HEK293T (cell line): Measurements from ENCODE around the gene FADS3.

Experiments used
- BHLHE40 ChIP-seq: fragments of 450-650 bp; IDR thresholded peaks from 2 replicates; pipeline ENCODE4 v1.6.1; 2016; ENCODE audit warnings: mild to moderate bottlenecking, moderate library complexity, borderline replicate concordance
- ELF4 ChIP-seq: fragments of 450-650 bp; IDR thresholded peaks from 2 replicates; pipeline ENCODE4 v1.6.1; 2017; ENCODE audit warnings: antibody characterized with exemption
- FOXA1 ChIP-seq: fragments of 450-650 bp; IDR thresholded peaks from 2 replicates; pipeline ENCODE4 v1.6.1; 2016; ENCODE audit warnings: mild to moderate bottlenecking
- FOXK2 ChIP-seq: fragments of 450-650 bp; IDR thresholded peaks from 2 replicates; pipeline ENCODE4 v1.6.1; 2016; ENCODE audit warnings: mild to moderate bottlenecking
- FOXM1 ChIP-seq: fragments of 450-650 bp; IDR thresholded peaks from 2 replicates; pipeline ENCODE4 v1.6.1; 2017; ENCODE audit warnings: mild to moderate bottlenecking, borderline replicate concordance
- HDGF ChIP-seq: fragments of 450-650 bp; IDR thresholded peaks from 2 replicates; pipeline ENCODE4 v1.6.1; 2017; ENCODE audit warnings: antibody characterized with exemption, borderline replicate concordance
- L3MBTL2 ChIP-seq: fragments of 450-650 bp; conservative IDR thresholded peaks from 2 replicates; pipeline ENCODE4 v1.6.1; 2016; ENCODE audit warnings: mild to moderate bottlenecking
- LEF1 ChIP-seq: fragments of 450-650 bp; IDR thresholded peaks from 2 replicates; pipeline ENCODE4 v1.6.1; 2017; ENCODE audit warnings: mild to moderate bottlenecking, borderline replicate concordance
- NFRKB ChIP-seq: fragments of 450-650 bp; IDR thresholded peaks from 2 replicates; pipeline ENCODE4 v1.6.1; 2016; ENCODE audit warnings: mild to moderate bottlenecking, moderate library complexity
- SP1 ChIP-seq: fragments of 450-650 bp; IDR thresholded peaks from 2 replicates; pipeline ENCODE4 v1.6.1; 2017
- SUZ12 ChIP-seq: fragments of 450-650 bp; IDR thresholded peaks from 2 replicates; pipeline ENCODE4 v1.6.1; 2016; ENCODE audit warnings: mild to moderate bottlenecking
- TARDBP ChIP-seq: fragments of 450-650 bp; IDR thresholded peaks from 2 replicates; pipeline ENCODE4 v1.6.1; 2016
- TF ChIP-seq, protein P1 (sequence below): fragments of 450-650 bp; IDR thresholded peaks from 2 replicates; pipeline ENCODE4 v1.6.1; 2016

GRCh38 chr11:61855939-61856680, 35.2 kb downstream of the FADS3 start:
- TF ChIP-seq FOXK2 (no peak), SP1 (no peak), L3MBTL2 (no peak), TARDBP (no peak), ELF4 (no peak), FOXM1 (no peak), BHLHE40 (no peak), SUZ12 (no peak), FOXA1 (no peak), NFRKB (no peak), LEF1 (no peak), HDGF (no peak)
- TF ChIP-seq, protein P1, sequence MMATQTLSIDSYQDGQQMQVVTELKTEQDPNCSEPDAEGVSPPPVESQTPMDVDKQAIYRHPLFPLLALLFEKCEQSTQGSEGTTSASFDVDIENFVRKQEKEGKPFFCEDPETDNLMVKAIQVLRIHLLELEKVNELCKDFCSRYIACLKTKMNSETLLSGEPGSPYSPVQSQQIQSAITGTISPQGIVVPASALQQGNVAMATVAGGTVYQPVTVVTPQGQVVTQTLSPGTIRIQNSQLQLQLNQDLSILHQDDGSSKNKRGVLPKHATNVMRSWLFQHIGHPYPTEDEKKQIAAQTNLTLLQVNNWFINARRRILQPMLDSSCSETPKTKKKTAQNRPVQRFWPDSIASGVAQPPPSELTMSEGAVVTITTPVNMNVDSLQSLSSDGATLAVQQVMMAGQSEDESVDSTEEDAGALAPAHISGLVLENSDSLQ: no peak
